Gastrocnemius medialis (tissue), 4 donors: ENCODE data around the gene NR4A1. TPM values are rescaled to one million over a fixed set of nuclear protein-coding genes. Genes with fewer than 3 reads are reported as not detected.

Experiments used
- ATAC-seq, 2 donors: fragments of 150-250 bp; one replicate each; pipeline ENCODE4 v1.9.1; 2016
- DNase-seq, 2 donors: peaks; one replicate each; pipeline ENCODE4 v3.0.0-alpha.2; 2019
- H3K27ac ChIP-seq, 4 donors: fragments of 200-600 bp; sonication (generic); 1 replicate in 1 of 4; 2 replicates in 3 of 4; pipeline ENCODE4 v1.5.1; 2016 to 2018; ENCODE audit warnings: mild to moderate bottlenecking in 2 of 4, moderate library complexity in 1 of 4
- H3K27me3 ChIP-seq, 3 donors: fragments of 200-600 bp; sonication (generic) in 2 of 3; 1 replicate in 1 of 3; 2 replicates in 2 of 3; pipeline versions ENCODE4 v1.5.1 to v1.6.0; 2016 to 2019; ENCODE audit warnings: mild to moderate bottlenecking in 1 of 3, moderate library complexity in 1 of 3
- H3K36me3 ChIP-seq, 2 donors: fragments of 200-600 bp; sonication (generic) in 1 of 2; one replicate each; pipeline ENCODE4 v1.5.1; 2017 to 2018
- H3K4me1 ChIP-seq, 2 donors: fragments of 200-600 bp; sonication (generic) in 1 of 2; one replicate each; pipeline ENCODE4 v1.5.1; 2016 to 2017; ENCODE audit warnings: mild to moderate bottlenecking in 2 of 2
- H3K4me3 ChIP-seq, 4 donors: fragments of 200-600 bp; sonication (generic) in 3 of 4; 1 replicate in 1 of 4; 2 replicates in 3 of 4; pipeline ENCODE4 v1.5.1; 2016 to 2019; ENCODE audit warnings: mild to moderate bottlenecking in 2 of 4
- H3K9me3 ChIP-seq, 3 donors: fragments of 200-600 bp; sonication (generic) in 2 of 3; 1 replicate in 1 of 3; 2 replicates in 2 of 3; pipeline ENCODE4 v1.5.1; 2016 to 2019
- POLR2A ChIP-seq, 2 donors: fragments of 450-650 bp; IDR thresholded peaks; one replicate each; pipeline ENCODE4 v1.6.1; 2017; ENCODE audit warnings: antibody characterized with exemption in 2 of 2, mild to moderate bottlenecking in 2 of 2, moderate library complexity in 2 of 2
- in situ Hi-C, 4 donors: fragments of 200-750 bp; cut with MboI; loops; one replicate each; pipeline versions ENCODE4 v1.15.0 to v1.8.0; 2017; ENCODE audit warnings: low sequenced_read_pairs in 4 of 4
- intact Hi-C: fragments of 100-400 bp; cut with DNase I; formaldehyde crosslinking; loops from one replicate; pipeline ENCODE4 v1.15.1; 2023; ENCODE audit warnings: low total_unique reads
- total RNA-seq, 4 donors: library from RNA; depleted of rRNA; stranded (reverse); fragments of >200 nt; gene quantifications; one replicate each; pipeline versions ENCODE4 v1.1.0 to v1.2.3, GENCODE V29; 2016
- TF ChIP-seq, protein P1 (sequence below), 5 experiments: fragments of 450-650 bp in 3 of 5; fragments of 200-600 bp in 2 of 5; sonication (generic) in 2 of 5; IDR thresholded peaks in 4 of 5; conservative IDR thresholded peaks in 1 of 5; 1 replicate in 4 of 5; 2 replicates in 1 of 5; pipeline ENCODE4 v1.5.1; 2016 to 2019; ENCODE audit warnings: antibody characterized with exemption in 5 of 5, mild to moderate bottlenecking in 3 of 5, moderate library complexity in 3 of 5

The NR4A1 gene
- 100 to 1,000 TPM in 2 of 4 donors, 10 to 100 TPM in 2; 36.3 to 248 (median 90.1) TPM for total RNA-seq

DNA sequence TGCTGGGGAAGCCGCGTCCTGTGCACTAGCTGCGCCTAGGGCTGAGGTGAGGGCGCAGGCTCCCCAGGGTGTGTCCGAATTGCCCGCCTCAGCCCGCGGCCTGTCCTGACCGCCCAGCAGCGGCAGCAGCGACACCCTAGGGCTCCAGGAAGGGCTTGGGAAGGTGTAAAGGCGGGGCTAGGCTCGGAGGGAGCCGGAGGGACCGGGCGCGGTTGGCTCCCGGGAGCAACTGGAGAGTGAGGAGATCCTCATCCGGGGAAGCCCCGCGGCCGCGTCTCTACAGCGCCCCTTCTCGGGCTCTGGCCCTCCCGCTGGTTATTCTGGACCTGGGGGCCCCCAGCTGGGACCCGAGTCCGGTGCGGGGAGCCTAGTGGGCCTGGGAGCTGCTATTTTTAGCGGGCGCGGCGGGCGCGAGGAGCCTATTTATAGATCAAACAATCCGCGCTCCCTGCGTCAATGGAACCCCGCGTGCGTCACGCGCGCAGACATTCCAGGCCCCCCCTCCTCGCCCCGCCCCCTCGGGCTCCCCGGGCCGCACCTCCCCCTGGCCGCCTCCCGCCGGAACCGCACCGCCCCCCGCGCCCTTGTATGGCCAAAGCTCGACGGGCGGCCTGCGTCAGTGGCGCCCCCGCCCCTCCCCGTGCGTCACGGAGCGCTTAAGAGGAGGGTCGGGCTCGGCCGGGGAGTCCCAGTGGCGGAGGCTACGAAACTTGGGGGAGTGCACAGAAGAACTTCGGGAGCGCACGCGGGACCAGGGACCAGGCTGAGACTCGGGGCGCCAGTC is at the start of gene NR4A1:
Gene NR4A1 (plus strand): TSS at position 685 of the 784 bp plus-strand sequence. CDS start 2,887 bp downstream, outside the sequence.
- Histone ChIP-seq H3K36me3 (peaks cover 0 to 19% of the 10 kb centered on the region in 2 donors), H3K27me3 (no peaks in the 10 kb centered on the region), H3K27ac (peak within 1 kb of the TSS; percentile 90 to 98 (median 94)), H3K9me3 (no peaks in the 10 kb centered on the region), H3K4me1 (peaks cover 41 to 47% of the 10 kb centered on the region in 2 donors), H3K4me3 (peak within 1 kb of the TSS; percentile 50 to 81 (median 68))
- ATAC-seq (peak; percentile 71 to 72), DNase-seq (peak; percentile 97 to 98)
- intact Hi-C loops: loop anchor here (1.0 kb wide), 2 partner anchors 18 to 26 kb away; no protein-coding TSS in a partner anchor
- in situ Hi-C loops: no loop called here
- TF ChIP-seq, protein P1, sequence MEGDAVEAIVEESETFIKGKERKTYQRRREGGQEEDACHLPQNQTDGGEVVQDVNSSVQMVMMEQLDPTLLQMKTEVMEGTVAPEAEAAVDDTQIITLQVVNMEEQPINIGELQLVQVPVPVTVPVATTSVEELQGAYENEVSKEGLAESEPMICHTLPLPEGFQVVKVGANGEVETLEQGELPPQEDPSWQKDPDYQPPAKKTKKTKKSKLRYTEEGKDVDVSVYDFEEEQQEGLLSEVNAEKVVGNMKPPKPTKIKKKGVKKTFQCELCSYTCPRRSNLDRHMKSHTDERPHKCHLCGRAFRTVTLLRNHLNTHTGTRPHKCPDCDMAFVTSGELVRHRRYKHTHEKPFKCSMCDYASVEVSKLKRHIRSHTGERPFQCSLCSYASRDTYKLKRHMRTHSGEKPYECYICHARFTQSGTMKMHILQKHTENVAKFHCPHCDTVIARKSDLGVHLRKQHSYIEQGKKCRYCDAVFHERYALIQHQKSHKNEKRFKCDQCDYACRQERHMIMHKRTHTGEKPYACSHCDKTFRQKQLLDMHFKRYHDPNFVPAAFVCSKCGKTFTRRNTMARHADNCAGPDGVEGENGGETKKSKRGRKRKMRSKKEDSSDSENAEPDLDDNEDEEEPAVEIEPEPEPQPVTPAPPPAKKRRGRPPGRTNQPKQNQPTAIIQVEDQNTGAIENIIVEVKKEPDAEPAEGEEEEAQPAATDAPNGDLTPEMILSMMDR (IDR thresholded peaks at IDR 0.05 in 4 of 5, conservative IDR thresholded peaks at IDR 0.05 in 1 of 5): peak in 2 of 5 experiments; percentile 3 to 41
- TF ChIP-seq POLR2A (IDR thresholded peaks at IDR 0.05): peak; percentile 94 to 98

DNA sequence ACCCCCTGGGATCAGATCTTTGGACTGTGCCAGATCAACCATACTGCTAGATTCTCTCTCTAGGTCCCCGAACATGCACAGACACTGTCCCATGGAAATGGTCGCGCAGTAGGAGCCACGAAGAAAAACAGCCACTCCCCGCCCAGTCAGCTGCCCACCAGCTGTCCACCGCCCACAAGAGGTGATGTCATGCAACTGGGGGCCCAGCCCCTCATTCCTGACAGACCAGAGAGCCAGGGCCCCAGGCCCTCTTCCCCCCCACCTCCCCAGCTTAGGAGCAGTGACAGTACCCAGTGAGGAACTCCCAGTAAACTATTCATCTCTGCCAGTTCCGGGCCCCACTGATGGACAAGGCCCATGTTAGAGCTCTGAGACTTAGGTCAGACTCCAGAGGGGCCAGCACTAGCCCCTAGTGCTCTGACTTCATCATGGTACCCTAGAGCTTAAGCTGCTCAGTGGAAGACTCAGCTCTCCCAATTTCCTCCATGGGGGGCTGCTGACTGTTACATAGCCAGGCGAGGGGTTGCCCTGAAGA is 48.2 kb upstream of the NR4A1 start:
- no peaks in the 10 kb centered on the region for H3K9me3 ChIP-seq
- H3K27ac ChIP-seq: no peak overlapping the region
- H3K36me3 ChIP-seq: no peaks in the 10 kb centered on the region
- H3K4me3 ChIP-seq: no peak overlapping the region
- ATAC-seq (no peak), DNase-seq (no peak)
- intact Hi-C loops: loop anchor here (1.0 to 5.0 kb wide), 2 partner anchors 20 to 119 kb away; no protein-coding TSS in a partner anchor
- peaks cover 2 to 19% (median 19%) of the 10 kb centered on the region in 3 donors for H3K27me3 ChIP-seq
- TF ChIP-seq, protein P1 (IDR thresholded peaks at IDR 0.05 in 4 of 5, conservative IDR thresholded peaks at IDR 0.05 in 1 of 5): no peak
- no peak for TF ChIP-seq POLR2A (IDR thresholded peaks at IDR 0.05)
- in situ Hi-C loops: no loop called here
- H3K4me1 ChIP-seq: peaks cover 0 to 4% of the 10 kb centered on the region in 2 donors

DNA sequence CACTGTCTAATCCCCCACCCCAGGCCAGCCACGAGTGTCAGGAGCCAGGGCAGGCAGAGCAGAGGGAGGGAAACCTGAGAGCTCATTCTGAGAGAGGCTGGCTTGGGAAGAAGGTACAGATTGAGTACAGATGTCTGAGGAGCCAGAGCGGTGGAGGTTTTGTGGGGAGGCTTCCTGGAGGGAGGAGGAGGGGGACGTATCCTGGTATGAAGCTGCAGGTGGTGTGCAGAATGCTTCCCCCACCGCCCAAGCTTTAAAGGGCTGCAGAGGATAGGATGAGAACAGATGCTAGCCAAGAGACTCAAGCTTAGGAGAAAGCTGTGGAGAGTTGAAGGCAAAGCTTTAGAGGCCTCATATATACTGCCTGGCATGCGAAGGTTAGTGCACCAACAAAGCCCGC is 47.7 kb upstream of the NR4A1 start:
- Histone ChIP-seq H3K4me1 (peaks cover 0 to 4% of the 10 kb centered on the region in 2 donors), H3K4me3 (no peak overlapping the region), H3K27ac (no peak overlapping the region), H3K36me3 (no peaks in the 10 kb centered on the region), H3K27me3 (peaks cover 2 to 19% (median 19%) of the 10 kb centered on the region in 3 donors), H3K9me3 (no peaks in the 10 kb centered on the region)
- no peak for DNase-seq
- intact Hi-C loops: loop anchor here (1.0 to 5.0 kb wide), 2 partner anchors 20 to 119 kb away; no protein-coding TSS in a partner anchor
- no peak for ATAC-seq
- no peak for TF ChIP-seq POLR2A (IDR thresholded peaks at IDR 0.05)
- TF ChIP-seq, protein P1 (IDR thresholded peaks at IDR 0.05 in 4 of 5, conservative IDR thresholded peaks at IDR 0.05 in 1 of 5): no peak
- in situ Hi-C loops: no loop called here

DNA sequence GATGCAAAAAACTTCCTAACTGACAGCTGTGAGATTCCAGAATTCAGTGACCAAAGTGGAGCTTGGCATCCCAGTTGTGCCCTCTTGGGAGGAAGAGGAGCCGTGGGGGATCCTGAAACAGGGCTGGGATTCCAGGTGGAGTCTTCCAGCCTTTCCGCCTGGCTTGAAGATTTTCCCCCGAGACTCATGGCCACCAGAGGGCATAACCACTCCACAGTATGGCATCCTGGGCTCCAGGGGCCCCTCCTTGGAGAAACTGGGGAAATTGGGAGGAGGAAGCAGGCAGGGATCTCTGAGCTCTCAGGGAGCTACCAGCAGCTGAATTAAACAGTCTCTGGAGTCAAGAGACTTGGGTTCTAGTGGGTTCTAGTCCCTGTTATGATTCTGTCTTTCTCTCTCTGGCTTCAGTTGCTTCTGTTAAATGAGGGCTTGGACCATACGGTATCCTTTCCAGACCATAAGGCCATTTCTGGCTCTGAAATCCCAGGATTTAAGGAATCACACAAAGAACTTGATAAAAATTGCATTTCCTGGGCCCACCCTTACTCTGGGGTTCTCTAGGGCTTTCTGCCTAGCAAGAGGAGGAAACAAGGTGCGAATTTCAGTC is 47.1 kb upstream of the NR4A1 start:
- Histone ChIP-seq H3K9me3 (no peaks in the 10 kb centered on the region), H3K27me3 (peaks cover 2 to 19% (median 19%) of the 10 kb centered on the region in 3 donors), H3K27ac (no peak overlapping the region), H3K4me1 (peaks cover 0 to 4% of the 10 kb centered on the region in 2 donors), H3K36me3 (no peaks in the 10 kb centered on the region), H3K4me3 (no peak overlapping the region)
- peak in 1 of 2 donors; percentile 40 for ATAC-seq
- intact Hi-C loops: loop anchor here (5.0 kb wide), 1 partner anchor 118 kb away; no protein-coding TSS in a partner anchor
- no peak for TF ChIP-seq POLR2A (IDR thresholded peaks at IDR 0.05)
- TF ChIP-seq, protein P1 (IDR thresholded peaks at IDR 0.05 in 4 of 5, conservative IDR thresholded peaks at IDR 0.05 in 1 of 5): peak; percentile 47 to 77 (median 72)
- in situ Hi-C loops: no loop called here
- DNase-seq: peak in 1 of 2 donors; percentile 39
